DOHH2 (cell line): ENCODE data around the gene ZBTB33.

Experiments
- H3F3A ChIP-seq: fragments of 200-600 bp; sonication (generic), shearing (Covaris generic); 2 replicates; pipeline ENCODE4 v1.6.0; 2016; ENCODE audit warnings: antibody characterized with exemption, mild to moderate bottlenecking; ENCODE audit not compliant: control insufficient read depth, insufficient read depth
- H3K27ac ChIP-seq: fragments of 200-600 bp; sonication (generic); 2 replicates; pipeline ENCODE4 v1.5.1; 2014; ENCODE audit warnings: low read depth, mild to moderate bottlenecking, low read length, moderate library complexity
- H3K27me3 ChIP-seq: fragments of 200-600 bp; sonication (generic); 2 replicates; pipeline ENCODE4 v1.6.1; 2014; ENCODE audit warnings: mild to moderate bottlenecking, low read length, mixed read lengths; ENCODE audit not compliant: control insufficient read depth
- H3K36me3 ChIP-seq: fragments of 200-600 bp; sonication (generic); 2 replicates; pipeline ENCODE4 v1.6.1; 2014; ENCODE audit warnings: mild to moderate bottlenecking, low read length, moderate library complexity, mixed read lengths; ENCODE audit not compliant: control insufficient read depth
- H3K4me1 ChIP-seq: fragments of 200-600 bp; sonication (generic); 2 replicates; pipeline ENCODE4 v1.6.1; 2014; ENCODE audit warnings: mild to moderate bottlenecking, low read length, mixed read lengths; ENCODE audit not compliant: control insufficient read depth
- H3K4me2 ChIP-seq: fragments of 200-600 bp; sonication (generic); 2 replicates; pipeline ENCODE4 v1.6.0; 2014; ENCODE audit warnings: mild to moderate bottlenecking, low read length, moderate library complexity
- H3K4me3 ChIP-seq: fragments of 200-600 bp; sonication (generic); 2 replicates; pipeline ENCODE4 v1.5.1; 2014; ENCODE audit warnings: mild to moderate bottlenecking, low read length, mixed read lengths
- H3K79me2 ChIP-seq: fragments of 200-600 bp; sonication (generic); 2 replicates; pipeline ENCODE4 v1.6.1; 2014; ENCODE audit warnings: mild to moderate bottlenecking, low read length, mixed read lengths; ENCODE audit not compliant: control insufficient read depth
- H3K9me2 ChIP-seq: fragments of 200-600 bp; sonication (generic); replicated peaks from 2 replicates; pipeline ENCODE4 v1.6.1; 2014; ENCODE audit warnings: mild to moderate bottlenecking, low read length, mixed read lengths; ENCODE audit not compliant: control insufficient read depth
- H3K9me3 ChIP-seq: fragments of 200-600 bp; sonication (generic); 2 replicates; pipeline ENCODE4 v1.6.1; 2014; ENCODE audit warnings: antibody characterized with exemption, low read length, mixed read lengths; ENCODE audit not compliant: control insufficient read depth, insufficient read depth
- H4K20me1 ChIP-seq: fragments of 200-600 bp; sonication (generic); 2 replicates; pipeline ENCODE4 v1.6.0; 2014; ENCODE audit warnings: low read depth, mild to moderate bottlenecking, antibody characterized with exemption, low read length, moderate library complexity; ENCODE audit not compliant: control insufficient read depth, insufficient read depth
- EZH2phosphoT487 ChIP-seq: fragments of 200-600 bp; sonication (generic); IDR thresholded peaks from 2 replicates; pipeline ENCODE4 v1.6.1; 2017; ENCODE audit warnings: borderline replicate concordance, mild to moderate bottlenecking, antibody characterized with exemption, low read length, moderate library complexity, mixed read lengths
- TF ChIP-seq, protein P1 (sequence below): fragments of 200-600 bp; sonication (generic); IDR thresholded peaks from one replicate; pipeline ENCODE4 v1.5.1; 2014; ENCODE audit warnings: antibody characterized with exemption, mild to moderate bottlenecking, low read depth, low read length; ENCODE audit not compliant: poor library complexity, severe bottlenecking

The ZBTB33 gene

DNA sequence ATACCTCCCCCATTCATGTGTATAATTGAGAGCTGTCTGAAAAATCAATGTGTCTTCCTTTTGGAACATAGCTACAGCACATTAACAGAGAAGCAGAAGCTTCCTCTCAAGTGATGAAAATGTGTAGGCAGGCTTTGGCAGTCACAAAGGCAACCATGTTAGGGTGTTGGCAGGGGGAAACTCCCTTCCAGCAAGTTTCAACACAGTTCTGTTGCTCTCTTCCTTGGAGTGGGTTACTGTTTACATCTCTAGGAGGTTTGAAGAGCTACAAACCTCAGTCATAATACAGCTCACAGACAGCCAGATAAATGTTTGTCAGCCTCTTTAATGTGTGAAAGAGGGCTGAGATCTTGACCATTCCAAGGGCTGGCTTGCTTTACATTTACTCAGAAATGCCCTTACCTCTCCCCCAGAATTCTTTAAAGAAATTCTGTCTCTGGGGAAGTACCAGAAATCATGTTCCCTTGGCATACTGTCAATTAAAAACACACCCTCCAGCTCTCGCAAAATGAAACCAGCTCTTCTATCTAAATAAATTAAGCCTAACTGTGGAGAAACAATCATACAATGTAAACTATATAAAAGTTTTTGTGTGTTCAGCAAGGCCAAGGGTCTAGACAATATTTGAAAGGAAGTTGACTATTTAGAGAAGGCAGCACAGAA is 18.9 kb downstream of the ZBTB33 start:
- H3K27ac ChIP-seq: no peak overlapping the region
- no peaks in the 10 kb centered on the region for H3K79me2 ChIP-seq
- H4K20me1 ChIP-seq: no peaks in the 10 kb centered on the region
- no peak overlapping the region for H3K4me2 ChIP-seq
- H3K27me3 ChIP-seq: no peaks in the 10 kb centered on the region
- no peak for TF ChIP-seq EZH2phosphoT487
- TF ChIP-seq, protein P1, sequence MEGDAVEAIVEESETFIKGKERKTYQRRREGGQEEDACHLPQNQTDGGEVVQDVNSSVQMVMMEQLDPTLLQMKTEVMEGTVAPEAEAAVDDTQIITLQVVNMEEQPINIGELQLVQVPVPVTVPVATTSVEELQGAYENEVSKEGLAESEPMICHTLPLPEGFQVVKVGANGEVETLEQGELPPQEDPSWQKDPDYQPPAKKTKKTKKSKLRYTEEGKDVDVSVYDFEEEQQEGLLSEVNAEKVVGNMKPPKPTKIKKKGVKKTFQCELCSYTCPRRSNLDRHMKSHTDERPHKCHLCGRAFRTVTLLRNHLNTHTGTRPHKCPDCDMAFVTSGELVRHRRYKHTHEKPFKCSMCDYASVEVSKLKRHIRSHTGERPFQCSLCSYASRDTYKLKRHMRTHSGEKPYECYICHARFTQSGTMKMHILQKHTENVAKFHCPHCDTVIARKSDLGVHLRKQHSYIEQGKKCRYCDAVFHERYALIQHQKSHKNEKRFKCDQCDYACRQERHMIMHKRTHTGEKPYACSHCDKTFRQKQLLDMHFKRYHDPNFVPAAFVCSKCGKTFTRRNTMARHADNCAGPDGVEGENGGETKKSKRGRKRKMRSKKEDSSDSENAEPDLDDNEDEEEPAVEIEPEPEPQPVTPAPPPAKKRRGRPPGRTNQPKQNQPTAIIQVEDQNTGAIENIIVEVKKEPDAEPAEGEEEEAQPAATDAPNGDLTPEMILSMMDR: no peak
- H3K9me2 ChIP-seq: no peaks in the 10 kb centered on the region
- no peaks in the 10 kb centered on the region for H3K9me3 ChIP-seq
- no peak overlapping the region for H3K4me3 ChIP-seq
- H3K36me3 ChIP-seq: no peaks in the 10 kb centered on the region
- no peaks in the 10 kb centered on the region for H3K4me1 ChIP-seq
- H3F3A ChIP-seq: no peaks in the 10 kb centered on the region

DNA sequence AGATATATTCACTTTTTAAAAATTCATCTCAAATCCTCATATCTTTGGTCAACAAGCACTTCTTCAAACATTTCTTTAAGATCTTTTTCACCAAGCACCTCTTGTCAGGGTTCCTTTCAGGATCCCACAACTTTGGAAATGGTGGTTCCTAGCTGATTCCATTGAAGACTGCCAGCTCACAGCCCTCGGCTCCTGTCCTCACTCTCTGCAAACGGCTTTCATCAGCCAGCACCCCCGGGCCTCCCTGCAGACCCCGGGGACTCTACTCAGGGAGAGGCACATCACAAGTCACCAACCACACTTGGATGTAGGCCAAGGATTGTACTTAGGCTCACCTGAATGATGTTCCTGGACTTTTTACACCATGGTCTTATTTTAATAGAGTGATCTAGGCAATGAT is 20.0 kb downstream of the ZBTB33 start:
- no peaks in the 10 kb centered on the region for H3K9me2 ChIP-seq
- no peaks in the 10 kb centered on the region for H3K27me3 ChIP-seq
- no peaks in the 10 kb centered on the region for H3K9me3 ChIP-seq
- H3F3A ChIP-seq: no peaks in the 10 kb centered on the region
- no peak overlapping the region for H3K4me3 ChIP-seq
- no peak for TF ChIP-seq EZH2phosphoT487
- TF ChIP-seq, protein P1: no peak
- no peaks in the 10 kb centered on the region for H3K79me2 ChIP-seq
- H3K36me3 ChIP-seq: no peaks in the 10 kb centered on the region
- no peak overlapping the region for H3K4me2 ChIP-seq
- no peaks in the 10 kb centered on the region for H4K20me1 ChIP-seq
- H3K4me1 ChIP-seq: no peaks in the 10 kb centered on the region
- H3K27ac ChIP-seq: no peak overlapping the region

DNA sequence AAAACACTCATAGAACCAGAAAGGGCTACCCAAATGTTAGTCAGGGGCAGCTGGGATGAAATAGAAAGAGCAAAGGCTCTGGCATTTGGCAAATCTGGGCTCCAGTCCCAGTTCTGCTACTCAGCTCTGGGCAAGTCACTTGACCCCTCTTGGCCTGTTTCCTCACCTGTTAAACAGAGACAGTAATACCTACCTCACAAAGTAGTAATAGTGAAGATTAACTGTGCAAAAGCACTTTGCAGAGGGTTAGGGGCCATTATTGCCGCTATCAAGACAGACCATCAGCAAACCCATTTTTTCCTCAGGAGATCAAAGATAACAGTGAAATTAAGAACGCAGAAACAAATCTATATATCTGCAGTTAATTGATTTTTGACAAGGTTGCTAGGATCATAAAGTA is 20.6 kb downstream of the ZBTB33 start:
- Histone ChIP-seq H3K9me2 (no peaks in the 10 kb centered on the region), H3K9me3 (no peaks in the 10 kb centered on the region), H3K4me1 (no peaks in the 10 kb centered on the region), H3F3A (no peaks in the 10 kb centered on the region), H3K36me3 (no peaks in the 10 kb centered on the region), H4K20me1 (no peaks in the 10 kb centered on the region), H3K4me2 (no peak overlapping the region), H3K4me3 (no peak overlapping the region), H3K27me3 (no peaks in the 10 kb centered on the region), H3K27ac (no peak overlapping the region), H3K79me2 (no peaks in the 10 kb centered on the region)
- TF ChIP-seq EZH2phosphoT487: no peak
- TF ChIP-seq, protein P1: no peak
